Measurements from ENCODE around the gene SCFD1. TPM values are rescaled to one million over a fixed set of nuclear protein-coding genes. Genes with fewer than 3 reads are reported as not detected.
A peak's percentile ranks its signal among the peaks of the same experiment; 100 is the strongest.
"Not testable (repeated sequence)": the region's sequence is repeated elsewhere in the genome, so short reads cannot be mapped to it uniquely, and the experiment has no call there.

The SCFD1 gene
- total RNA-seq, 1 donor from 2014 or later, result 76.1 TPM

DNA sequence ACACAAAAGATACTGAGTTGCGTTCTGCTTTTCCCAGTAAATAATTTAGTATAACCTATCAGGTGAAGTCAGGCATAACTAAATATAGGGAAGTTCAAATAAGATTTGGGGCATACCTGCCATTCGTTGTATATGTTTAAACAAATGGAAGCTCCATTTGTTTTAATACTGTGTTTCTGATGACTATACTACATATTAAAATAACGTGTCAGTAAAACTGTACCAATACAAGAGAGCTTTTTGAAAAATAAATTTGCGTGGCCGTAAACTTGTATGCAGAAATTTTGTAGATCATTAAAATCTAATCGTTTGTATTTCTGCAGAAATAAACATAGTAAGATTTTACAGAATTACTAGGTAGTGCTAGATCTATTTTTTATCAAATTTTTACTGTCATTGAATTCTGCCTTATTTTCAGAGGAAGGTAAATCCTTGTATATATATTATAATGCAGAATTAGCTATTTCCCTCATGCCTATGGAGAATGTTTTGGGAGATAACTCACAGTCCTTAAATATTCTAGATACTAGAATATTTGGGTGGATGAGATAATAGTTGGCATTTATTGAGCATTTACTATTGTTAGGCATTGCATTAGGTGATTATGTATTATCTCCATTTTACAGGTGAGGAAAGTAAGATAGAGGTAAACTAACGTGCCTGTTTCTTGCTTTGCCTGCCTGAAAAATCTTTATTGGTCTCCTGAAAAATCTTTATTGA lies 1.5 kb downstream of the SCFD1 start:
- intact Hi-C loops (cut with micrococcal nuclease), result loop anchor here (5.0 to 10.0 kb wide), 3 partner anchors 269 to 1454 kb away; partner anchors contain the start of genes AP4S1, ARHGAP5 and STRN3
- no peak for DNase-seq (ENCODE audit: low spot score)
- H3K27ac Mint-ChIP-seq, result no peak overlapping the region
- H3K36me3 Mint-ChIP-seq (ENCODE audit: low read depth), result peaks cover 23% of the 10 kb centered on the region
- H3K27me3 Mint-ChIP-seq (ENCODE audit: low read depth), result no peaks in the 10 kb centered on the region
- peaks cover 37% of the 10 kb centered on the region for H3K4me1 Mint-ChIP-seq (ENCODE audit: low read depth)
- H3K4me3 Mint-ChIP-seq (ENCODE audit: low read depth), result peak overlapping the region; percentile 95
- no peaks in the 10 kb centered on the region for H3K9me3 Mint-ChIP-seq

DNA sequence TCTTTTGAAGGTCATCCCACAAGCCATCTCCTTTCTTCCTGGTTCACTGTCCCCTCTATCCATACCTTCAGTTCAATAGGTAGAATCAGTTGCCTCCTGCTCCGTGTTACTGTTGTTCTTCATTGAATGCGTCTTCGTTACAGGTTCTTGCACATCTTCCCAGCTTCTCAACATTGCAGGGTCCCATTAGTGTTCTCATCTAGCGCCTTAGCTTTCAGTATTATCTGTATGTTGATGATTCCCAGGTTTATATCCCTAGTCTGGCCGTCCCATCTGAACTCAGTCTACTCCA lies 2.0 kb downstream of the SCFD1 start:
- intact Hi-C loops (cut with micrococcal nuclease), result loop anchor here (5.0 to 10.0 kb wide), 3 partner anchors 269 to 1453 kb away; partner anchors contain the start of genes AP4S1, ARHGAP5 and STRN3
- H3K9me3 Mint-ChIP-seq, result no peaks in the 10 kb centered on the region
- H3K4me3 Mint-ChIP-seq (ENCODE audit: low read depth), result peak overlapping the region; percentile 67
- H3K27ac Mint-ChIP-seq, result no peak overlapping the region
- peaks cover 37% of the 10 kb centered on the region for H3K4me1 Mint-ChIP-seq (ENCODE audit: low read depth)
- H3K27me3 Mint-ChIP-seq (ENCODE audit: low read depth), result no peaks in the 10 kb centered on the region
- H3K36me3 Mint-ChIP-seq (ENCODE audit: low read depth), result peaks cover 27% of the 10 kb centered on the region
- DNase-seq (ENCODE audit: low spot score), result no peak

DNA sequence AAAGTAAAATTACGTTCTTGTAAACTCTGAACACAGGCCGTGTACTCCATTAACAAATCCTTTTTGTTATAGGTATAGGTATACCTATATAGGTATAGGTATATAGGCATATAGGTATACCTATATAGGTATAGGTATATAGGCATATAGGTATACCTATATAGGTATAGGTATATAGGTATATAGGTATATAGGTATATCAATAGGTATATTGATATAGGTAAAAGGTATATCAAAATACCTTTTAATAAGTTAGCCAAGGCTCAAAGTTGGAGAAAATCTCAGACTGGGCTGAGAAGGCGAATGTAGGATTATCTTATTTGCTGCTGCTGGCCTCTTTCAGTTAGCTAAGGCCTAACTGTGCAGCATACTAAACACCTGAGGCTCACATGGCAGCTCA lies 3.4 kb downstream of the SCFD1 start:
- Mint-ChIP-seq H3K4me3 (ENCODE audit: low read depth) (no peak overlapping the region), H3K9me3 (no peaks in the 10 kb centered on the region), H3K4me1 (ENCODE audit: low read depth) (peaks cover 29% of the 10 kb centered on the region), H3K27me3 (ENCODE audit: low read depth) (no peaks in the 10 kb centered on the region), H3K27ac (no peak overlapping the region), H3K36me3 (ENCODE audit: low read depth) (peaks cover 28% of the 10 kb centered on the region)
- intact Hi-C loops (cut with micrococcal nuclease), result loop anchor here (10.0 kb wide), 1 partner anchor 271 kb away; no protein-coding TSS in a partner anchor
- no peak for DNase-seq (ENCODE audit: low spot score)

DNA sequence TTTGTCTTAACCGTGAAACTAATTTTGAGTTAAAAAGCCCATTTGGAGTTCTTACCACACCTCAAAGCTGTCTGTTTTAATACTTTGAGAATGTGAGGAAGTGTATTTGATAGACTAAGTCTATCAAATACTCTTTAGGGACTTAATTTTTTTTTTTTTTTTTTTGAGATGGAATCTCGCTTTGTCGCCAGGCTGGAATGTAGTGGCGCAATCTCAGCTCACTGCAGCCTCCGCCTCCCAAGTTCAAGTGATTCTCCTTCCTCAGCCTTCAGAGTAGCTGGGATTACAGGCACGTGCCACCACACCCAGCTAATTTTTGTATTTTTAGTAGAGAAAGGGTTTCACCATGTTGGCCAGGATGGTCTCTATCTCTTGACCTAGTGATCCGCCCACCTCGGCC lies 7.3 kb downstream of the SCFD1 start:
- H3K27me3 Mint-ChIP-seq (ENCODE audit: low read depth); DNase-seq (ENCODE audit: low spot score); H3K9me3 Mint-ChIP-seq; H3K4me3 Mint-ChIP-seq (ENCODE audit: low read depth); H3K27ac Mint-ChIP-seq: not testable (repeated sequence)
- peaks cover 32% of the 10 kb centered on the region for H3K36me3 Mint-ChIP-seq (ENCODE audit: low read depth)
- intact Hi-C loops (cut with micrococcal nuclease), result loop anchor here (10.0 kb wide), 1 partner anchor 275 kb away; no protein-coding TSS in a partner anchor
- H3K4me1 Mint-ChIP-seq (ENCODE audit: low read depth), result peaks cover 17% of the 10 kb centered on the region

DNA sequence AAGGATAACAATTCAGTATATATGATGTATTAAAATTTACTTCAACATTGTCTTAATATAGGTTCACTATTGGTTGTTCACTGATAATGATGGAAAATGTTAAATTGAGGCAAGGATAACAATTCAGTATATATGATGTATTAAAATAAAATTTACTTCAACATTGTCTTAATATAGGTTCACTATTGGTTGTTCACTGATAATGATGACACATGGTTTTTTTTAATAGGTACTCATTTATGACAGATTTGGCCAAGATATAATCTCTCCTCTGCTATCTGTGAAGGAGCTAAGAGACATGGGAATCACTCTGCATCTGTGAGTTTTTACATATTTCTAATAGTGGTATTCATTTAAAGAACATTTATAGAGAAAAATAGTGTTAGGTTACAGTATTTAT lies 8.1 kb downstream of the SCFD1 start:
- Mint-ChIP-seq H3K4me1 (ENCODE audit: low read depth) (peaks cover 12% of the 10 kb centered on the region), H3K4me3 (ENCODE audit: low read depth) (no peak overlapping the region), H3K36me3 (ENCODE audit: low read depth) (peaks cover 33% of the 10 kb centered on the region), H3K27ac (no peak overlapping the region), H3K9me3 (no peaks in the 10 kb centered on the region), H3K27me3 (ENCODE audit: low read depth) (no peaks in the 10 kb centered on the region)
- no peak for DNase-seq (ENCODE audit: low spot score)
- intact Hi-C loops (cut with micrococcal nuclease), result no loop called here

DNA sequence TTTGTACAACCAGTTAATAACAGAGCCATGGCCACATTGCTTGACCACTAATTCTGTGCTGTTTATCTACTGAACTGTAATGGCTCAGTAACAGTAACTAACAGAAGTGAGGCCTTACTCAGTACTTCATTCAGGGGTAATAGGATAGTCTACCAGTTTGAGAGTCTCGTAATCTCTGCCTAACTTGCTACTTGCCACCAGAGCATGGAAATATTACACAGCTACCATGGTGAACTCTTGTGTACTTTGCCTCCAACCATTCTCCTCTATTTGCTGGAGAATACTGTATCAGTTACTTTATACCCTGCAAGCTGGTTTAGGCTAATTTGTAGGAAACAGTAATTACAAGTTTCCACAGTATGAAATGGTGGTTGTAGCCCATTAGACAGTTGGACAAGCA lies 10.6 kb downstream of the SCFD1 start:
- Mint-ChIP-seq H3K36me3 (ENCODE audit: low read depth) (peaks cover 54% of the 10 kb centered on the region), H3K4me1 (ENCODE audit: low read depth) (peaks cover 8% of the 10 kb centered on the region), H3K9me3 (no peaks in the 10 kb centered on the region)

DNA sequence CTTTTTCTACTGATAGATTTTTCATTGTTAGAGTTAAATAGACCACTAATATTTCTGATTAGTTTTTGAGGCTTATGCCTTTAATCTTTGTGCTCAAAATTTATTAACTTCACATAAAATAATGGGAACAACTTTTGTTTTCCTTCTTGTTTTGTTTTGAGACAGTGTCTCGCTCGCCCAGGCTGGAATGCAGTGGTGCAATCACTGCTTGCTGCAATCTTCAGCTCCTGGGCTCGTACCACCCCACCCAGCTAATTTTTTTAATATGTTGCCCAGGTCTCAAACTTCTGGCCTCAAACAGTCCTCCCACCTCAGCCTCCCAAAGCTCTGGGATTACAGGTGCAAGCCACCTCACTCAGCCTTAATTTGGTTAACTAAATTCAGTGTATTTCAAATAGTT lies 16.8 kb downstream of the SCFD1 start:
- peaks cover 1% of the 10 kb centered on the region for H3K4me1 Mint-ChIP-seq (ENCODE audit: low read depth)
- peaks cover 59% of the 10 kb centered on the region for H3K36me3 Mint-ChIP-seq (ENCODE audit: low read depth)
- no peaks in the 10 kb centered on the region for H3K27me3 Mint-ChIP-seq (ENCODE audit: low read depth)
- no peak overlapping the region for H3K4me3 Mint-ChIP-seq (ENCODE audit: low read depth)
- H3K9me3 Mint-ChIP-seq, result peaks cover 1% of the 10 kb centered on the region
- no peak for DNase-seq (ENCODE audit: low spot score)
- no peak overlapping the region for H3K27ac Mint-ChIP-seq
- intact Hi-C loops (cut with micrococcal nuclease), result no loop called here

More for the DNA sequence above, 10.6 kb downstream of the SCFD1 start:
- intact Hi-C loops (cut with micrococcal nuclease), result no loop called here
- H3K27me3 Mint-ChIP-seq (ENCODE audit: low read depth), result no peaks in the 10 kb centered on the region
- no peak overlapping the region for H3K4me3 Mint-ChIP-seq (ENCODE audit: low read depth)
- H3K27ac Mint-ChIP-seq, result no peak overlapping the region
- no peak for DNase-seq (ENCODE audit: low spot score)

DNA sequence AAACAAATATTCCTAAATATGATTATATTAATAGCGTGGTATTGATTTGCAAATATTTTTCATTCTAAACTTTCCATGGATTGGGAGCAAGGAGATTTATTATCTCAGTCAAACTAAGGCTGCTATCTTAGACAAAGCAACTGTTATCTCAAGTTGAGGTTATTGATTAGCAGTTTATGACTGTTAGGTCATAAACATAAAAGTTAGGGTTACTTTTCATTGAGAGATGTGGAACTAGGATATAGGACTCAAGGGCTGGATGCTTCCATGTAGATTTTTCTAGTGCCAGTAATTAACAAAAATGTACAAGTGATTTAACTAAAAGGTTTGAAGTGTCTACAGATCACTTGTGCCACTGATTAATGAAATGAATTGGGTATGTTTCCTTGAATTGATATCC lies 19.1 kb downstream of the SCFD1 start:
- Mint-ChIP-seq H3K4me1 (ENCODE audit: low read depth) (peaks cover 1% of the 10 kb centered on the region), H3K27me3 (ENCODE audit: low read depth) (no peaks in the 10 kb centered on the region), H3K27ac (no peak overlapping the region), H3K9me3 (peaks cover 17% of the 10 kb centered on the region), H3K4me3 (ENCODE audit: low read depth) (no peak overlapping the region), H3K36me3 (ENCODE audit: low read depth) (peaks cover 65% of the 10 kb centered on the region)
- DNase-seq (ENCODE audit: low spot score), result no peak
- intact Hi-C loops (cut with micrococcal nuclease), result no loop called here

DNA sequence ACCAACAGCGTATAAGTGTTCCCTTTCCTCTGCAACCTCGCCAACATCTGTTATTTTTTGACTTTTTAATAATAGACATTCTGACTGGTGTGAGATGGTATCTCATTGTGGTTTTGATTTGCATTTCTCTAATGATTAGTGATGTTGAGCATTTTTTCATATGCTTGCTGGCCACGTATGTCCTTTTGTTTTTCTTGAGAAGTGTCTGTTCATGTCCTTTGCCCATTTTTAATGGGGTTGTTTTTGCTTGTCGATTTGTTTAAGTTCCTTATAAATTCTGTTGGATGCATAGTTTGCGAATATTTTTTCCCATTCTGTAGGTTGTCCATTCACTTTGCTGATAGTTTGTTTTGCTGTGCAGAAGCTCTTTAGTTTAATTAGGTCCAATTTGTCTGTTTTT lies 22.3 kb downstream of the SCFD1 start:
- DNase-seq (ENCODE audit: low spot score); H3K4me3 Mint-ChIP-seq (ENCODE audit: low read depth); H3K27ac Mint-ChIP-seq; H3K27me3 Mint-ChIP-seq (ENCODE audit: low read depth); intact Hi-C loops (cut with micrococcal nuclease); H3K4me1 Mint-ChIP-seq (ENCODE audit: low read depth): not testable (repeated sequence)
- Mint-ChIP-seq H3K36me3 (ENCODE audit: low read depth) (peaks cover 55% of the 10 kb centered on the region), H3K9me3 (peaks cover 17% of the 10 kb centered on the region)

DNA sequence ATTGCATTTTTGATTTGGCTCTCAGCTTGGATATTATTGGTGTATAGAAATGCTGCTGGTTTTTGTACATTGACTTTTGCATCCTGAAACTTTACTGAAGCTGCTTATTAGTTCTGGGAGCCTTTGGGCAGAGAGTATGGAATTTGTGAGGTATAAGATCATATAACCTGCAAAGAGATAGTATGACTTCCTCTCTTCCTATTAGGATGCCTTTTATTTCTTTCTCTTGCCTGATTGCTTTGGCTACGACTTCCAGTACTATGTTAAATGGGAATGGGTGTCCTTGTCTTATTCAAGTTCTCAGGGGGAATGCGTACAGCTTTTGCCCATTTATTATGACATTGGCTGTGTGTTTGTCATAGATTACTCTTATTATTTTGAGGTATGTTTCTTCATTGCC lies 23.5 kb downstream of the SCFD1 start:
- Mint-ChIP-seq H3K9me3 (peaks cover 17% of the 10 kb centered on the region), H3K4me3 (ENCODE audit: low read depth) (no peak overlapping the region), H3K27ac (no peak overlapping the region), H3K27me3 (ENCODE audit: low read depth) (no peaks in the 10 kb centered on the region), H3K36me3 (ENCODE audit: low read depth) (peaks cover 53% of the 10 kb centered on the region), H3K4me1 (ENCODE audit: low read depth) (no peaks in the 10 kb centered on the region)
- intact Hi-C loops (cut with micrococcal nuclease), result no loop called here
- no peak for DNase-seq (ENCODE audit: low spot score)

DNA sequence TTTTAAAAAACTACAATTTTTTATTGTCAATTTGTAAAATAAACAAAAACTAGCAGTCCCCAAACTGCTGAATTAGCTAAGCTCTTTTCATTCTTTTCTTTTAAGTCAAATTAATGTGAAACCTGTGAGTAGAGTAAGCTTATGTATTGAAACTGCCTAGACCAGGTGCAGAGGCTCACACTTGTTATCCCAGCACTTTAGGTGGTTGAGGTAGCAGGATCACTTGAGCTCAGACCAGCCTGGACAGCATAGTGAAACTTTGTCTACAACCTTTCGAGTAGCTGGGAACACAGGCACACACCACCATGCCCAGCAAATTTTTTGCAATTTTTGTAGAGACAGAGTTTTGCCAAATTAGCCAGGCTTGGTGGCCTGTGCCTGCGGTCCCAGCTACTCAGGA lies 26.4 kb downstream of the SCFD1 start:
- Mint-ChIP-seq H3K9me3 (peaks cover 17% of the 10 kb centered on the region), H3K36me3 (ENCODE audit: low read depth) (peaks cover 60% of the 10 kb centered on the region), H3K27ac (no peak overlapping the region), H3K4me1 (ENCODE audit: low read depth) (no peaks in the 10 kb centered on the region), H3K4me3 (ENCODE audit: low read depth) (no peak overlapping the region), H3K27me3 (ENCODE audit: low read depth) (no peaks in the 10 kb centered on the region)
- intact Hi-C loops (cut with micrococcal nuclease), result no loop called here
- DNase-seq (ENCODE audit: low spot score), result no peak

DNA sequence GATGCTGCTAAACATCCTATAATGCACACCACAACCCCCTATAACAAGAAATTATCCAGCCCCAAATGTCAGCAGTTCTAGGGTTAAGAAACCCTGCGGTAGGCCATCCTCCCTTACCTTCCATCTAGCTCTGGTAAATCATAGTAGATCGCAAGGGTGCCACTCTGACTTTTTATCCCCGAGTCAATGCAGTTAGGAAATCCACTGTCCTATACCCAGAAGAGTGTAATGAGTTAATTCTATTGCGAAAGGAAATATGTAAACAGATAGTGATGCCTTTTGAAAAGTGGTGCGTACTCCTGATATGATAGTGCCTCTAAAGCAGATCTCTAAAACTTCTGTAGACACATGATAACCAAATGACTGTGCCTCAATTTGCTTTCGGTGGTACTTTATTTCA lies 29.8 kb downstream of the SCFD1 start:
- intact Hi-C loops (cut with micrococcal nuclease), result no loop called here
- H3K27ac Mint-ChIP-seq, result no peak overlapping the region

DNA sequence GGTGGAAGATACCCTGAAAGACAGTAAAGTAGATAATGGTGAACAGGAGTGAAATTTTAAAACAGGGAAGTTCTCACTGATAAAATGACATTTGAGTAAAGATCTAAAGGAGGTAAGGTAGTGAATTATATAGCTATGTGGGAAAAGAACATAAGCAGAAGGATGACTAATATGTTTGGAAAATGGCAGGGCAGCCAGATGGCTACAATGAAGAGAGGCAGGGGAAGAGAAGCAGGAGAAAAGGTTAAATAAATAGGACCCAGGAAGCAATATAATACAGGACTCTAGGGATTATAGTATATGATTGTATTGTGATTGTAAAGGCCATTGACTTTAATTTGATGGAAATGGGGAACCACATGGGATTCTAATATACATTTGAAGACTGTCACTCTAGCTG lies 33.0 kb downstream of the SCFD1 start:
- Mint-ChIP-seq H3K9me3 (no peaks in the 10 kb centered on the region), H3K27ac (no peak overlapping the region), H3K4me3 (ENCODE audit: low read depth) (no peak overlapping the region), H3K36me3 (ENCODE audit: low read depth) (peaks cover 32% of the 10 kb centered on the region), H3K4me1 (ENCODE audit: low read depth) (no peaks in the 10 kb centered on the region), H3K27me3 (ENCODE audit: low read depth) (no peaks in the 10 kb centered on the region)
- intact Hi-C loops (cut with micrococcal nuclease), result no loop called here
- DNase-seq (ENCODE audit: low spot score), result no peak

More for the DNA sequence above, 29.8 kb downstream of the SCFD1 start:
- H3K4me1 Mint-ChIP-seq (ENCODE audit: low read depth), result no peaks in the 10 kb centered on the region
- H3K9me3 Mint-ChIP-seq, result no peaks in the 10 kb centered on the region
- H3K4me3 Mint-ChIP-seq (ENCODE audit: low read depth), result no peak overlapping the region
- H3K27me3 Mint-ChIP-seq (ENCODE audit: low read depth), result no peaks in the 10 kb centered on the region
- DNase-seq (ENCODE audit: low spot score), result no peak
- H3K36me3 Mint-ChIP-seq (ENCODE audit: low read depth), result peaks cover 36% of the 10 kb centered on the region
